ENCODE results near the gene VAV2.

Gene VAV2

DNA sequence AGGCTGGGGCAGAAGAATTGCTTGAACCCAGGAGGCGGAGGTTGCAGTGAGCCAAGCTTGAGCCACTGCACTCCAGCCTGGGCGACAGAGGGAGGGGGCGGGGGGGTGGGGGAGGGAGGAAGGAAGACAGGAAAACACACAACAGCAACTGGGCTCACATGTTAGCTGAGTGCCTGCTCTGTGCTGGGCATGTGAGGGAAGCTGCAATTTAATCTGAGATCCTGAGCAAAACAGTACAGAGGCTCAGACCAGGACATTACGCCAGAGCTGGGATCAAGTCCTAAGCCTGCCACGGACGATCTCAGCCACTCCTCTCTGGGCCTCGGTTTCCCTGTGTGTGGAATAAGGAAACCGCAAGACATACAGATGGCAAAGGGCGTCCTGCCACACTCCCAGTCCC lies 119.1 kb downstream of the VAV2 start:
- DNase-seq, result no peak

- DNase-seq, result no peak
These were observed 121.2 kb downstream of the VAV2 start for GRCh38 chr9:133870598-133871595.

DNA sequence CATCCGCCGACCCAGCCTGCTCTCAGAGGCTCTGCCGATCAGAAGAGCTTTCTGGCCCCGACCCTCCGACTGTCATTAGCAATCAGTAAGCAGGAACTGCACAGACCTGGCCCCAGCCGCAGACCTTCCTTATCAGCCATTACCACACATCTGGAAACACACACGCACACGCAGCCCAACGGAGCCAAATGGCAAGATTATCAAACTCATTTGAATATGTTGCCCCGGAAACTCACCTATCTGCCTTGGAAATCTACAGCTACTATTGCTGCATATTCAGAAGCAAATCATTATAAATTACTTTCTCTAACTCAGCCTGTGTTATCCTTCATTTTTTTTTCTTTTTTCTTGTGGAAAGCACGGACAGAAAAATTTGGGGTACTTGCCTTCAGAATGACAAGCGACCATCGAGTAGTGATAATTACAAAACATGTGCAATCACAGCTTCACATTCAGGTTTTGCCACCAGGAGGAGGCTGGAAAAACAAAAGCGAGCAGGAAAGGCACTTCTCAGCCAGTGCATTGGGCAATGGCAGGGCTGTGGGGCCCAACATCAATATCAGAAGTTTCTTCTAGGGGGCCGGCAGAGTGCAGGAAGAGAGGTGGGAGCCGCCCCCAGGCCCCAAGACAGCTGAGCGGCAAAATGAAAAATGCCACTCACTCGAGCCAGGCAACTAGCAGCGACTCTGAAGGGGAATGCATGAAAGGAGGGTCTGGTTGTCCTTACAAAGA lies 122.3 kb downstream of the VAV2 start:
- DNase-seq, result peak; percentile 83

DNA sequence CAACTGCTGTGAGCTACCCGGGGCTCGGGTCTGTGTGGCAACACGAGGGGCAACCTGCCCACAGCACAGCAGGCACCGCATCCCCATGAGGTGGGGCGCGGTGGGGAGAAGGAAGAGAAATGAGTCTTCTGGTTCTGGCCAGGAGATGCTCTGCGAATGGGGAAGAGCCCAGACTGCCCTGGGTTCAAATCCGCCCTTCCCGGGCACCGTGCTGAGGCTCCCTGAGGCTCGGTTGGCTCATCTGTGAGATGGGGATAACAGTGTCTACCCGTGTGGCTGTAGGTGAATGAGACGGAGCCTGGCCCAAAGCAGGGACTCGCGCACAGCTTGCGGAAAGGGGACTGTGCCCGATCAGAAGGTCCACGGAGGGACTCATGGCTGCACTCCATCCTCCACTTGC lies 123.9 kb downstream of the VAV2 start:
- no peak for DNase-seq

DNA sequence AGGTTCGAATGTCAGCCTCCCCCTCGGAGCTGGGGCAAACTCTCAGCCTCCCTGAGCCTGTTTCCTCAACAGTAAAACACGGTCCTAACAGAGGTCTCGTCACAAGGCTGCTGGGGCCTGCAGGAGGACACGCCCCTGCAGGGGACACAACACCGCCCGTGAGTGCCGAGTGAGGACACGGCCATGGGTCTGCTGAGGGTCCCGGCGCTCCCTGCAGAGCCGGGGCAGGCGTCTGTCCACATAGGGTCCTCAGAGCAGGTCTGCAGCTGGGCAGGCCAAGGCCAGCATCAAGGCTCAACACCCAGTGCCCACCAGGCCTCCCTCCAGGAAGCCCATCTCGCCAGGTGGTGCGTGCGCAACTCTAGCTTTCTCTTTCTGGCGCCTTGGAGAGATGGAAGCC lies 125.2 kb downstream of the VAV2 start:
- no peak for DNase-seq

- no peak for DNase-seq
These were observed 128.1 kb downstream of the VAV2 start for GRCh38 chr9:133864011-133864410.

- DNase-seq, result no peak
These were observed 128.9 kb downstream of the VAV2 start for GRCh38 chr9:133863257-133863592.

DNA sequence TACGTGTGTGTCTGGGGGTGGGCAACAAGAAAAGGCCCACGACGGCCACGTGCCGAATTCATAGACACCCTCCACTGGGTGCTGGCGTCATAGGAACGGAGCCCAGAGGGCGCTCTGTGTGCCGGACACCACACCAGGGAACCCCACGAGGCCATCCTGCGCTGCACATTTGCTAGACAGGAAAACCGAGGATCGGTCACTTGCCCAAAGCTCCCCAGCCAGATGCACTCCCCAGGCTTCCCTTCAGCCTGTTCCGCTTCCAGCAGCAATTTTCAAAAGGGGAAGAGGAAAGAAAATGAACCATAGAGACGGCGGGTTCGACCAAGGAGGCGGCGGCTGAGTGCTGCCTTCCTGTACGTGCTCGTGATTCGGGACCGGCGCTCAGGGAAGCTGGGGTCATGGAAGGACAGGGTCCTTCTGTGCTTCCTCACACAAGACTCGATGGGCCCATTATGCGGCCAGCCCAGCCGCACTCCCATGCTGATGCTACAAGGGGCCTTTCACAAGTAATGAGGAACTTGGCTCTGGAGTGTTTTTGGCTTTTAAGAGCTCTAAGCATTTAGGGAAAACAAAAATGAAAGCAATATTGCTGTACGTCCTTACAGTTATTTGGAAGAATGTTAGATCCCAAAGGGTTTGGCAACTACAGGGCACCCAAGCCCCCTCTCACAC lies 129.4 kb downstream of the VAV2 start:
- DNase-seq, result no peak

- no peak for DNase-seq
These were observed 130.4 kb downstream of the VAV2 start for GRCh38 chr9:133861692-133862091.

GRCh38 chr9:133861086-133861485 lies 131.0 kb downstream of the VAV2 start:
- DNase-seq, result no peak

DNA sequence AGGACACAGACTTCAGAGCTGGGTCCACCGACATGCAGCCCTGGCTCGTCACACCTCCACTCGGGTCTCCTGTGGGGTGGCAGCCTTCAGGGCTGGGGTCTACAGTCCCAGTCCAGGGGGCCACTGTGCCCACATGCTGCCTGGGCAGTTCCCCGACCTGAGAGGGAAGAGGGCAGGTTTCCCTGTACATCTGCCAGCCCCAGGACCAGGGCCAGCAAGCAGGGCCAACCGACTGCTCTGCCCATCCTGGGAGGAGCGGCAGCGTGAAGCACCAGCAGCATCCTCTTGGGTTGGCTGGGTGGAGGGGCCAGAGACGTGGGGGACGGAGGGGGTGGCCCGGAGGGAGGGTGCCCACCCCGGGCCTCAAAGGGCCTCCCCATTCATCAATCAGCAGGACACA lies 133.4 kb downstream of the VAV2 start:
- DNase-seq, result no peak

GRCh38 chr9:133857639-133858038 lies 134.5 kb downstream of the VAV2 start:
- DNase-seq, result no peak

- DNase-seq, result no peak
These were observed 135.3 kb downstream of the VAV2 start for GRCh38 chr9:133856798-133857197.

DNA sequence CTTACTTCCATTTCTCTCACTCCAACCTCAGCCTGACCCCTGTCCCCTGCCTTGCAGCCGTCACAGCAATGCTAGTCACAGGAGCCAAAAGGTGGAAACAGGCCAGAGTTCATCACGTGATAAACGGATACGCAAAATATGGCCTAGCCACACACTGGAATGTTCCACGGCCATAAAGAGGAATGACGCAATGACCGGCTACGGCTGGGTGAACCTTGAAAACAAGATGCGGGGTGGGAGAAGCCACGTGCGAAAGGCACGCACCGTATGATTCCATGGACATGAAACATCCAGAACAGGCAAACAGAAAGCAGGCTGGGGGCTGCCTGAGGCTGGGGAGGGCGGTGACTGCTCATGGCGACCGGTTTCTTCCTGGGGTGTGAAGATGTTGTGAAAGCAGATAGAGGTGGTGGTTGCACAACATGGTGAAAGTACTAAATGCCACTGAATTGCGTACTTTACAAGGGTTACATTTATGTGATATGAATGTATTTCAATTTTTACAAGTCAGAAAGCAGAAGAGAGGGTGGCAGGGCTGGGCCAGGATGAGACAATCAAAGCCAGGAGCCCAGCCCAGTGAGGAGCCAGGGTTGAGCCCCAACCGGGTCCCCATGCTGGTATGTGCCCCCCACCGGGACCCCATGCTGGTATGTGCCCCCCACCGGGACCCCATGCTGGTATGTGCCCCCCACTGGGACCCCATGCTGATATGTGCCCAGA lies 136.2 kb downstream of the VAV2 start:
- peak; percentile 98 for DNase-seq

GRCh38 chr9:133855371-133855770 lies 136.8 kb downstream of the VAV2 start:
- DNase-seq, result no peak

GRCh38 chr9:133854765-133855164 lies 137.4 kb downstream of the VAV2 start:
- no peak for DNase-seq

DNA sequence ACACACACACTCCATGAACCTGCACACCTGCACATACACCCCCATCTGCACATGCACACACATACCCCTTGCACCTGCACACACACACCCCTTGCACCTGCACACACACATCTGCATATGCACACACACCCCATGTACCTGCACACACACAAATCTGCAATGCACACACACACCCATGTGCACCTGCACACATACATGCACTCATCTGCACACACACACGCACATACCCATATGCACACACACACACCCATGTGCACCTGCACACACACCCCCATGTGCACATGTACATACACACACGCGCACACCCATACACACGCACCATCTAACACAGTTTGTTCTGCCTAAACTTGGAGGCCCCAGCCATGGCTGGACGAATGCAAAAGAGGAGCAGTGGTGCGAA lies 138.1 kb downstream of the VAV2 start:
- no peak for DNase-seq

DNA sequence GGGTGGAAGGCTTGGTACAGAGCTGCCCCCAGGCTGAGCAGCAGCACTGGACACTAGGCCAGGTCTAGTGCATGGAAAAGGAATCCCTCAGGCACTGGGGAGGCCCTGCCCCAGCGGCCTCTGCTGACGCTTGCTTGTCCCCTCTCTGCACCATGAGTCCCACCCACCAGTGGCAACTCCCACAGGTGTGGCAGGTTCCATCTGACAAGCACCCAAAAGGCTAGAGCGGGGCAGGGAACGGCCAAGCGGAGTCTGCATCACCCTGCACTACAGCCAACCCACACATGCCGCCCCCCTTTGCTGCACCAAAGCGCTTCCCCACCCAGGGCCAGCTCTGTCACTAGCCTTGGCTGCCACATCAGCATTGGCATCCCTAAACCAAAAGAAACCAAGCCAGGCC lies 138.8 kb downstream of the VAV2 start:
- DNase-seq, result no peak

DNA sequence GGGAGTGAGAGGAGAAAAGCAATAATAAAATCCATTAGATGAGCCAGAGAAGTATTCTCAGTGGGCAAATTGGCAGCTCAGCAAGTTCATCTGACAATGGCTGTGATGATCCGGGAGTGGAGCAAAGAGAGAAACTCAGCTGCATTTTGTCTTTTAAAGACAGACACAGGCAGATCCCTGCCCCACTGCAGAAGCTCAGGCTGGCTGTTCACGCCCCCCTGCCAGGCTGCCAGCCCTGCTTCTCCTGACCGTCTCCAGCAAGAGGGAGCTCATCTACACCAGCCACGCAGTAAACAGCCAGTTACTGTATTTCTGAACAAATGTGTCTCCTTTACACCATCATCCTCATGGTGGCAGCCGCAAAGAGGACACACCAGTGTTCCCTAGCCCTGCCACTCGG lies 139.7 kb downstream of the VAV2 start:
- no peak for DNase-seq

DNA sequence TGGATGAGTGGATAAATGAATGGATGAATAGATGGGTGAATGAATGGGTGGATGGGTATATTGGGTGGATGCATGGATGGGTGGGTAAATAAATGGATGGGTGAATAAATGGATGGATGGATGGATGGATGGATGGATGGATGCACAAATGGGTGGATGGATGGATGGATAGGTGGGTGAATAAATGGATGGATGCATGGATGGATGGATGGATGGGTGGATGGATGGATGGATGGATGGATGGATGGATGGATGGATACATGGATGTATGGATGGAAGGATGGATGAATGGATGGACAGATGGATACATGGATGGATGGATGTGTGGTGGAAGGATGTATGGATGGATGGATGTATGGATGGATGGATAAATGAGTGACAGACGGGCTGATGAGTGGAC lies 140.4 kb downstream of the VAV2 start:
- no peak for DNase-seq

GRCh38 chr9:133850937-133851336 lies 141.2 kb downstream of the VAV2 start:
- no peak for DNase-seq

DNA sequence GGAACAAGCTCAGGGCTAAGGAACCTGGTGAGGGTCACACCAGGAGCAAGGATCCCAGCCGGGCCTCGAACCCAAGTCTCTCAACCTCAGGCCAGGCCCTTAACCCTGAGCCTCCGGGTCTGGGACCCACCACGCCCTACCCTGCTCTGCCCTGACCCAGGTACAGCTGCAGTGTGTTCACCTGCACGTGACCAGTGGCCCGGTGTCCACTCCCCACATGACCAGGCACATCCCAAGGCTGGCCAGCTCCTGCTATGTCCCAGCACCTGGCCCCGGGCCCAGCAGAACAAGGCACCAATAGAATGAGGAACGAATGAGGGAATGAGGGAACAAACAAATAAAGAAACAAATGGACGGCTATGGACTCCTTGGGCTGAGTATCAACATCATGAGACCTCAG lies 142.0 kb downstream of the VAV2 start:
- no peak for DNase-seq

- DNase-seq, result no peak
These were observed 142.9 kb downstream of the VAV2 start for GRCh38 chr9:133849110-133849670.

Data from GF-D8 (cell line).